Small intestine (tissue), 7 donors: ENCODE measurements around the gene DNAJB5. TPM values are rescaled to one million over a fixed set of nuclear protein-coding genes. Genes with fewer than 3 reads are reported as not detected.

Experiments
- DNase-seq, 2 donors: peaks; one replicate each; pipeline versions ENCODE4 v3.0.0 to v3.0.0-alpha.2; 2013
- FAIRE-seq: peaks from 2 replicates; lab custom pipeline; 2012; peaks lifted over from hg19 to GRCh38; lab: Jason Lieb, UNC
- H3K27ac ChIP-seq, 3 donors: one replicate each; pipeline ENCODE4 v1.5.1; 2013; ENCODE audit warnings: low read length in 2 of 3, mild to moderate bottlenecking in 2 of 3, control low read depth in 1 of 3, inconsistent platforms in 1 of 3, low read depth in 1 of 3, moderate library complexity in 1 of 3
- H3K27me3 ChIP-seq, 3 donors: one replicate each; pipeline ENCODE4 v1.6.1; 2013; ENCODE audit warnings: low read length in 3 of 3, inconsistent platforms in 1 of 3; ENCODE audit not compliant: control insufficient read depth in 3 of 3, insufficient read depth in 3 of 3
- H3K36me3 ChIP-seq, 3 donors: one replicate each; pipeline ENCODE4 v1.6.1; 2013; ENCODE audit warnings: low read length in 3 of 3, inconsistent platforms in 1 of 3, low read depth in 1 of 3, mild to moderate bottlenecking in 1 of 3, moderate library complexity in 1 of 3; ENCODE audit not compliant: control insufficient read depth in 3 of 3, insufficient read depth in 2 of 3
- H3K4me1 ChIP-seq, 3 donors: one replicate each; pipeline ENCODE4 v1.6.1; 2013; ENCODE audit warnings: low read length in 2 of 3, inconsistent platforms in 1 of 3, low read depth in 1 of 3, mild to moderate bottlenecking in 1 of 3, moderate library complexity in 1 of 3; ENCODE audit not compliant: control insufficient read depth in 3 of 3, insufficient read depth in 2 of 3
- H3K4me3 ChIP-seq, 3 donors: one replicate each; pipeline ENCODE4 v1.5.1; 2013; ENCODE audit warnings: low read length in 3 of 3, control low read depth in 1 of 3, inconsistent platforms in 1 of 3, low read depth in 1 of 3, mild to moderate bottlenecking in 1 of 3, moderate library complexity in 1 of 3
- H3K9me3 ChIP-seq, 2 donors: one replicate each; pipeline ENCODE4 v1.6.1; 2013; ENCODE audit warnings: low read depth in 1 of 2, low read length in 1 of 2; ENCODE audit not compliant: control insufficient read depth in 2 of 2, insufficient read depth in 1 of 2
- WGBS, 3 donors: extraction: QIAGEN DNeasy Blood & Tissue Kit; methylation state at CpG; one replicate each; pipeline ENCODE4 v1.1.7; 2013; 5-methylcytosine and 5-hydroxymethylcytosine counted together
- polyA plus RNA-seq, 4 donors: library from polyadenylated mRNA; stranded (reverse) in 3 of 4; unstranded in 1 of 4; fragments of 200-250 nt in 3 of 4; fragments of 120-200 nt in 1 of 4; gene quantifications; one replicate each; pipeline versions ENCODE4 v1.2.1 to v1.2.3, GENCODE V29; 2013
- donor health status: healthy with polysubstance abuse.
- donor health status: control.
- donor health status: control.
- donor health status: Bipolar disorder and iron deficiency.
- donor health status: healthy.

DNAJB5 gene
- polyA plus RNA-seq, 4 donors, result 2.2 to 6.8 (median 4.1) TPM

- Histone ChIP-seq H3K9me3 (no peaks in the 10 kb centered on the region), H3K4me1 (no peaks in the 10 kb centered on the region), H3K36me3 (peaks cover 0 to 2% (median 0%) of the 10 kb centered on the region in 3 donors), H3K4me3 (peak overlapping the region in 1 of 3 donors; percentile 23), H3K27ac (peak overlapping the region in 1 of 3 donors; percentile 45), H3K27me3 (no peaks in the 10 kb centered on the region)
- FAIRE-seq (no peak), DNase-seq (peak in 1 of 2 donors; percentile 37)
- WGBS, 3 donors, result 34 to 79% (median 73%) methylated on average over 48 of the region's 48 CpGs
These were observed 46.5 kb downstream of the DNAJB5 start for GRCh38 chr9:35035851-35036701.

DNA sequence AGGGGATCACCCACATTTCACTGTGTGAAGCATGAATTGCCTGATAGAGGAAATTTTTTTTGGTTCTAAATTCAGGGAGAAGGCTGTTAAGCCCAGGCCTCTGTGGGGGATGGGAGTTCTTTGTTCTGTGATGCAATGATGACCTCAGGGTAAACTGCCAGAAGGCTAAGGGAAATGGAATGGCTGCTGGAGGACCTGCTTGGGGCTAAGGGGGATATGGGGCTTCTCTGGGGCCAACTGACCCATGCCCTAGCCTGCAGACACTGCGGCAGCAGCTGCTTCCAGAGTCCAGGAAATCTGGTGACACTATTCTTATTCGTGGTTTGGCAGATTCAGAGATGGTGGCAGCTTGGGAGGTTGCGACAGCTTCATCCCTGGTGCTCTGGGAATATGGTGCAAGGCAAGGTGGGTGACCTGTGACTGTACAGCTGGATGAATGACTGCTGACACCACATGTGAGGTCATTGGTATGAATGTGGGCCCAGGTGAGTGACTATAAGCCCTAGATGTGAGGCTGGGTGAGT is 52.6 kb downstream of the DNAJB5 start:
- FAIRE-seq (no peak), DNase-seq (no peak)
- 88 to 90% (median 90%) methylated on average over 3 of the region's 3 CpGs for WGBS, 3 donors
- H3K27me3 ChIP-seq, result no peaks in the 10 kb centered on the region
- no peaks in the 10 kb centered on the region for H3K4me1 ChIP-seq
- H3K36me3 ChIP-seq, result peaks cover 0 to 36% (median 2%) of the 10 kb centered on the region in 3 donors
- no peak overlapping the region for H3K4me3 ChIP-seq
- H3K9me3 ChIP-seq, result no peaks in the 10 kb centered on the region
- no peak overlapping the region for H3K27ac ChIP-seq

DNA sequence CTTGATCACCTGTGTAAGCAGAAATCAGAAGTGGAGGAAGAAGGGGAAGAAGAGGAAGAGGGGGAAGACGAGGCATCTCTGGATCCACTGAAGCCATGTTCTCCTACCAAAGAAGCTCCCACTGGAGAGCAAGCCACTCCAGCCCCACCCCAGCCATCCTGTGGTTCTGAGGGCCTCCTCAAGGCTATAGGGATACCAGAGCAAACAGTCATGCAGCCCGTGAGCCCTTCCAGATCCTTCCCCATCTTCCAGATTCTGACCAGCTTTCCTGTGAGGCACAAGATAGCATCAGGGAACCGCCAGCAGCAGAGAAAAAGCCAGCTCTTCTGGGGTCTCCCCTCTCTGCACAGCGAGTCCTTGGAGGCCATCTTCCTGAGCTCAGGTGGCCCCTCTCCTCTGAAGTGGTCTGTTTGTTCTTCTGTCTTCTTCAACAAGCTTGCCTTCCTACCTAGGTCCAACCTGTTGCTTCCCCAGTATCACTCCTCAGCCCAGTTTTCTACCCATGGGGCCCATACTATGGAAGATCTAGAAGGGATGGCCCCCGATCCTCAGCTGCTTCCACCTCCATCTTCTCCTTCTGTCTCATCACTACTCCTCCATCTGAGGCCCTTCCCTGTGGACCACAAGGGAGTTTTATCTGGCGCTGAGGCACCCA is 53.5 kb downstream of the DNAJB5 start:
- Histone ChIP-seq H3K9me3 (no peaks in the 10 kb centered on the region), H3K36me3 (peaks cover 0 to 40% (median 2%) of the 10 kb centered on the region in 3 donors), H3K27me3 (no peaks in the 10 kb centered on the region), H3K27ac (no peak overlapping the region), H3K4me3 (no peak overlapping the region), H3K4me1 (no peaks in the 10 kb centered on the region)
- no peak for DNase-seq
- no peak for FAIRE-seq
- 90 to 96% (median 93%) methylated on average over 6 of the region's 6 CpGs for WGBS, 3 donors

- FAIRE-seq (no peak), DNase-seq (no peak)
- Histone ChIP-seq H3K9me3 (no peaks in the 10 kb centered on the region), H3K27ac (no peak overlapping the region), H3K4me3 (no peak overlapping the region), H3K36me3 (peaks cover 0 to 41% (median 5%) of the 10 kb centered on the region in 3 donors), H3K4me1 (no peaks in the 10 kb centered on the region), H3K27me3 (no peaks in the 10 kb centered on the region)
- 89 to 98% (median 97%) methylated on average over 3 of the region's 3 CpGs for WGBS, 3 donors
These were observed 54.5 kb downstream of the DNAJB5 start for GRCh38 chr9:35044071-35044470.

Other genes with a start within 250 kb of the DNAJB5 start
- gene PHF24, start 31.5 kb upstream of the DNAJB5 start, polyA plus RNA-seq, result under 1 TPM in 2 of 4 donors, not detected in 2; 0.15 to 0.39 TPM
- gene VCP, start 82.9 kb downstream of the DNAJB5 start, polyA plus RNA-seq, result 100 to 1,000 TPM in 2 of 4 donors, 10 to 100 TPM in 2; 54.0 to 167 (median 87.1) TPM
- gene FANCG, start 90.2 kb downstream of the DNAJB5 start, polyA plus RNA-seq, result 10 to 100 TPM in 3 of 4 donors, 1 to 10 TPM in 1; 10.0 to 22.9 (median 16.7) TPM
- 10 to 100 TPM; 10.8 to 29.9 (median 18.6) TPM for gene PIGO, start 106.8 kb downstream of the DNAJB5 start, polyA plus RNA-seq
- 100 to 1,000 TPM; 123 to 160 (median 129) TPM for gene STOML2, start 113.4 kb downstream of the DNAJB5 start, polyA plus RNA-seq
- gene ATOSB, start 126.1 kb downstream of the DNAJB5 start, polyA plus RNA-seq, result 10 to 100 TPM in 3 of 4 donors, 1 to 10 TPM in 1; 9.6 to 20.1 (median 14.5) TPM
- 10 to 100 TPM; 11.3 to 23.6 (median 14.4) TPM for gene UNC13B, start 172.3 kb downstream of the DNAJB5 start, polyA plus RNA-seq